Measurements from ENCODE around the gene NAB2.

The NAB2 gene

DNA sequence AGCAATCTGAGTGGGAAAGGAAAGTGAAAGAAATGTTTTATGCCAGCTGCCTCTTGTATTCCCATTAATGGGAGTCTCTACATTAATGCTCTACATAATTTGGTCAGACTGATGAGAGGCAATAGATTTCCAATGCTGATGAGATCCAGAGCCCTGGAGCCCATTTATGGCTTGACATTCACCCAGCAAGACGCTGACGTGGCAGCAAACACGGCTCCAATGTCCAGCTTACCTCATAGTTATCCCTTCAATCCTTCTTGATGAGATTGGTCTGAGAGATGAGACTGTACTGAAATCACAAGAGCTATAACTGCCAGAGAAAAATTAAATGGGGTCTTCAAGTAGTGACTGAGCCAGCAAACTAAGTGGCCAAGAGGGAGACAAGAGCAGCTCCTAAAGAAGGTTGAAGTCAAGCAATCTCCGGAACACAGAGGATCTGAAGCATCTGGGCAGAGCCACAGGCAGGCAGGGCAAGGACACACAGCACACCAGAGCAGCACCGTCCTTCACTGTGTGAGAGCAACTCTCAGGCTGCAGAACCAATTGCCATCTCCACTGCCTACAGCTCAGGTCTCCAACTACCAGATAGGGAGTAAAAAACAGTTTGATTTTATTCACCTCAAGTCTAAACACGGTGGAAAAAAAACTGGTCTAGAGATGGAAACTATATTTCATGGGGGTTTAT is 31.7 kb upstream of the NAB2 start:
- H3K27me3 ChIP-seq (ENCODE audit: low read length) = no peaks in the 10 kb centered on the region
- H3K79me2 ChIP-seq (ENCODE audit: insufficient read depth, low read length) = no peaks in the 10 kb centered on the region
- no peak overlapping the region for H3K9ac ChIP-seq (ENCODE audit: low read length)
- peaks cover 54% of the 10 kb centered on the region for H3K36me3 ChIP-seq (ENCODE audit: low read length)
- no peak overlapping the region for H2AFZ ChIP-seq (ENCODE audit: low read depth, low read length, severe bottlenecking)
- H3K4me2 ChIP-seq (ENCODE audit: low read depth, low read length, poor library complexity, severe bottlenecking) = no peak overlapping the region
- no peaks in the 10 kb centered on the region for H3K9me2 ChIP-seq (replicated peaks; ENCODE audit: insufficient read depth, low read length)
- no peak for TF ChIP-seq EZH2phosphoT487 (conservative IDR thresholded peaks at IDR 0.05; ENCODE audit: low read length)
- TF ChIP-seq, protein P1, sequence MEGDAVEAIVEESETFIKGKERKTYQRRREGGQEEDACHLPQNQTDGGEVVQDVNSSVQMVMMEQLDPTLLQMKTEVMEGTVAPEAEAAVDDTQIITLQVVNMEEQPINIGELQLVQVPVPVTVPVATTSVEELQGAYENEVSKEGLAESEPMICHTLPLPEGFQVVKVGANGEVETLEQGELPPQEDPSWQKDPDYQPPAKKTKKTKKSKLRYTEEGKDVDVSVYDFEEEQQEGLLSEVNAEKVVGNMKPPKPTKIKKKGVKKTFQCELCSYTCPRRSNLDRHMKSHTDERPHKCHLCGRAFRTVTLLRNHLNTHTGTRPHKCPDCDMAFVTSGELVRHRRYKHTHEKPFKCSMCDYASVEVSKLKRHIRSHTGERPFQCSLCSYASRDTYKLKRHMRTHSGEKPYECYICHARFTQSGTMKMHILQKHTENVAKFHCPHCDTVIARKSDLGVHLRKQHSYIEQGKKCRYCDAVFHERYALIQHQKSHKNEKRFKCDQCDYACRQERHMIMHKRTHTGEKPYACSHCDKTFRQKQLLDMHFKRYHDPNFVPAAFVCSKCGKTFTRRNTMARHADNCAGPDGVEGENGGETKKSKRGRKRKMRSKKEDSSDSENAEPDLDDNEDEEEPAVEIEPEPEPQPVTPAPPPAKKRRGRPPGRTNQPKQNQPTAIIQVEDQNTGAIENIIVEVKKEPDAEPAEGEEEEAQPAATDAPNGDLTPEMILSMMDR (IDR thresholded peaks at IDR 0.05; ENCODE audit: insufficient read depth, low read length, poor library complexity, severe bottlenecking) = no peak
- H3K9me3 ChIP-seq (ENCODE audit: insufficient read depth, low read length) = no peaks in the 10 kb centered on the region
- no peak overlapping the region for H3K27ac ChIP-seq (ENCODE audit: low read depth, low read length)
- H4K20me1 ChIP-seq (ENCODE audit: low read depth, low read length) = no peaks in the 10 kb centered on the region
- H3F3A ChIP-seq (ENCODE audit: insufficient read depth) = 0 out of 2 replicates have a peak, but pooled peaks cover 3% of the 10 kb centered on the region
- no peak overlapping the region for H3K4me3 ChIP-seq (ENCODE audit: insufficient read depth, low read length, poor library complexity, severe bottlenecking)

DNA sequence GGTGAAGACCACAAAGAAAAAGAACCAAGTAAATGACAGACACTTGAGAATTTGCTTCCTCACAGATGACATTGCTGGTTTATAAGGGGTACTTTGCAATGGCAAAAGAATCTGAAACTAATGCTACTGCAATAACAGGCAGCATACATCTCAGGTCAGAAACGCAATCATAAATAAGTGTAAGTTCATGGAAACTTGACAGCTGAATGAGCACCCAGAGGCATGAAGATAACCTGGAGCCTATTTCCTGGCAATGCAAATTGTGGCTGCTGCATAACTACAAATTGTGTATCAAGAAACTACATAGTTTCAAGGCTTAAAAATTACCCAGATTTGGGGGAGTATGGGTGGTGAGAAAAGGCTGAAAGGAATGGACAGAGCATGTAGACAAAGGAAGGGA is 30.5 kb upstream of the NAB2 start:
- no peaks in the 10 kb centered on the region for H3K79me2 ChIP-seq (ENCODE audit: insufficient read depth, low read length)
- TF ChIP-seq, protein P1 (IDR thresholded peaks at IDR 0.05; ENCODE audit: insufficient read depth, low read length, poor library complexity, severe bottlenecking) = no peak
- no peak for TF ChIP-seq EZH2phosphoT487 (conservative IDR thresholded peaks at IDR 0.05; ENCODE audit: low read length)
- H3F3A ChIP-seq (ENCODE audit: insufficient read depth) = peaks cover 10% of the 10 kb centered on the region; the same call in 1 of the 2 replicates
- no peaks in the 10 kb centered on the region for H4K20me1 ChIP-seq (ENCODE audit: low read depth, low read length)
- H3K36me3 ChIP-seq (ENCODE audit: low read length) = peaks cover 61% of the 10 kb centered on the region
- no peak overlapping the region for H3K9ac ChIP-seq (ENCODE audit: low read length)
- no peak overlapping the region for H2AFZ ChIP-seq (ENCODE audit: low read depth, low read length, severe bottlenecking)
- H3K9me2 ChIP-seq (replicated peaks; ENCODE audit: insufficient read depth, low read length) = no peaks in the 10 kb centered on the region
- H3K9me3 ChIP-seq (ENCODE audit: insufficient read depth, low read length) = no peaks in the 10 kb centered on the region
- no peak overlapping the region for H3K27ac ChIP-seq (ENCODE audit: low read depth, low read length)
- H3K27me3 ChIP-seq (ENCODE audit: low read length) = no peaks in the 10 kb centered on the region
- no peak overlapping the region for H3K4me3 ChIP-seq (ENCODE audit: insufficient read depth, low read length, poor library complexity, severe bottlenecking)
- H3K4me2 ChIP-seq (ENCODE audit: low read depth, low read length, poor library complexity, severe bottlenecking) = no peak overlapping the region

DNA sequence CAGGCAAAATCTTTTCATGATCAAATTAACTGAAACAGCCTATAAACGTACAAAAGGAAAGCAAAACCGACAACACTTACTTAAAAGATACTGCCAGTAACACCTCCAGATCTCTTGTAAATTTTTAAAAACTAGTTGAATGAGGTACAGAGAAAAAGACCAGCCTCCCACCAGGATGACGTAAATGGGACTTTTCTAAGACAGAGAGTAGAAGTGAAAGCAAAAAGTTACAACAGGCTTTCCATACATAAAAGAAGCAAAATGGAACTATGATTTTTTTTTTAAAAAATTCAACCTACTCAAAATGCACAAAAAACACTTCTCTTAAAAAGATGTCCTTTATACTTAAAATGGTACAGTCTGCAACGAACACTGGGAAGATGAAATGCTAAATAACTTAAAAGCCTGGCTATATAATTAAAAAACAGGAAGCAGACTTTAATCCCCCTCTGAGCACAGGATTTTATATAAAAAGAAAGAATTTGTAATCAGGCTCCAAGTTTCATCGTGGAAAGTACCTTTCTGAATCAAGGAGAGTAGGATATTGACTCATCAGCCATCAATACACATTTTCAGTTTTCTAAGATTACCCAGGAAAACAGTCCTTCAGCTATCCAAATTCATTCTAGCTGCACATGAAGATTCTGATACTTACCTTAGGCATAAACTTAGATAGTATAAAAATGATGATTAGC is 24.8 kb upstream of the NAB2 start:
- Histone ChIP-seq H3K36me3 (ENCODE audit: low read length) (peaks cover 52% of the 10 kb centered on the region), H3K9me2 (replicated peaks; ENCODE audit: insufficient read depth, low read length) (no peaks in the 10 kb centered on the region), H3K79me2 (ENCODE audit: insufficient read depth, low read length) (peaks cover 5% of the 10 kb centered on the region; the same call in 1 of the 2 replicates), H3K4me3 (ENCODE audit: insufficient read depth, low read length, poor library complexity, severe bottlenecking) (no peak overlapping the region), H3K9ac (ENCODE audit: low read length) (peak overlapping the region; percentile 14; the same call in 1 of the 2 replicates), H3K27ac (ENCODE audit: low read depth, low read length) (peak overlapping the region; percentile 24), H3K9me3 (ENCODE audit: insufficient read depth, low read length) (no peaks in the 10 kb centered on the region), H2AFZ (ENCODE audit: low read depth, low read length, severe bottlenecking) (no peak overlapping the region), H3K27me3 (ENCODE audit: low read length) (no peaks in the 10 kb centered on the region), H3K4me2 (ENCODE audit: low read depth, low read length, poor library complexity, severe bottlenecking) (peak overlapping the region; percentile 18), H3F3A (ENCODE audit: insufficient read depth) (peaks cover 24% of the 10 kb centered on the region; the same call in 1 of the 2 replicates), H4K20me1 (ENCODE audit: low read depth, low read length) (no peaks in the 10 kb centered on the region)
- TF ChIP-seq, protein P1 (IDR thresholded peaks at IDR 0.05; ENCODE audit: insufficient read depth, low read length, poor library complexity, severe bottlenecking) = no peak
- TF ChIP-seq EZH2phosphoT487 (conservative IDR thresholded peaks at IDR 0.05; ENCODE audit: low read length) = no peak

All from SU-DHL-6 (cell line).